ENCODE data around the gene NOP14.
"Not testable (repeated sequence)": the region's sequence is repeated elsewhere in the genome, so short reads cannot be mapped to it uniquely, and the experiment has no call there.

Gene NOP14

GRCh38 chr4:2963175-2963965 is at the start of gene NOP14, which contains the start of gene GRK4:
TSS of gene NOP14 (minus strand) at chr4:2963406. CDS start at chr4:2963319, 87 bp downstream.
TSS of gene GRK4 (plus strand) at chr4:2963571. CDS start at chr4:2964071, 500 bp downstream.
- DNase-seq: peak; percentile 96 to 99 (median 98)
- intact Hi-C loops (cut with DNase I): no loop called here

DNA sequence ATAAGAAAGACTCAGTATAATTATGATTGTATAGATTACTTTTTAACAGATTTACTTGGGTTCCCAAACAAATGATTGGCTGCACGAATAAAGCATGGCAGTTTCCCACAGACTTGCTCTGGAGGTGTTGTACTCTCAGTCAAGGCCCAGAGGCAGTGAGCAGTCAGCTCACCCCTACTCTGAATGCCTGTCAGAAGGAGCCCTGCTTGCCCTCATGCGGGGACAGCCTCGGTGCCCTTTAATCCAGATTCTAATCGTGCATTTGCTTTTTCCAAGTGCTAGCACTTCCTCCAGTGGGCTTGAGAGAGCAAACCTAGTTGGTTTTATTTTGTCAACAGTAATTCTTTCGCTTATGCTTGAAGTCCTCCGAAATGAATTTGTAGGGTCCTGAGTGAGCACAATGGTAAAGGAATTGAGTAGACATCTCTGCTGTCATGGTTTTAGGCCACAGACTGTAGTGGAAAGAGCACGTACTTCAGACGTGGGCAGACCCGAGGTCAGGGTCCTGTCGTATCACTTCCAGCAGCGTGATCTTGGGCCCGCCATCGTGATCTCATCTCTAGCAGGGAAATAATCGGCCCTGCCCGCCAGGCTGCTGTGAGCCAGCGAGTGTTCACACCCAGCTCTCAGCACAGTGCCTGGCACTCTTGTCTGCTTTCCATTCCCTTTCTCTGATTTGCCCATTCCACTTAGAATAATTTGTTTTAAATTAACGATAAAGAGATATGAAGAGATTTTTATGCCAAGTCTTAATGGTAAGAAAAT is 48.4 kb upstream of the NOP14 start:
- intact Hi-C loops (cut with DNase I): no loop called here

DNA sequence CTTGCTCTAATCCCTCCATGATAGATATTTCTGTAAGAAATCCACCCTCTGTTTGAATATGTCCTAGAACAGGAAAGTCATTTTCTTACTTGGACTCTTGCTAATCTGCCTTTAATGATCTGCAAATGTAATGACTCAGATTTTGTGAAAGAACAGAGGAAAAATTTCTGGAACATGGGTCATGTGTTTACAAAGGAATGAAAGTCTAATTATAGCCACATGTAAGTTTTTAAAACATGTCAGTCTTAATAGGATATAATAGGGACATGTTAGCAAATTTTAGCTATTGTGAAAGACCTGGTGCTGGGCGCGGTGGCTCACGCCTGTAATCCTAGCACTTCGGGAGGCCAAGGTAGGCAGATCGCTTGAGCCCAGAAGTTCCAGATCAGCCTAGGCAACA is 47.8 kb upstream of the NOP14 start:
- intact Hi-C loops (cut with DNase I): no loop called here
- peak in 1 of 42 donors; percentile 3 for DNase-seq

More for the DNA sequence above, 48.4 kb upstream of the NOP14 start:
- DNase-seq: peak in 1 of 42 donors; percentile 2

GRCh38 chr4:3010577-3010976 is 47.4 kb upstream of the NOP14 start:
- DNase-seq: peak in 1 of 42 donors; percentile 5
- intact Hi-C loops (cut with DNase I): no loop called here

DNA sequence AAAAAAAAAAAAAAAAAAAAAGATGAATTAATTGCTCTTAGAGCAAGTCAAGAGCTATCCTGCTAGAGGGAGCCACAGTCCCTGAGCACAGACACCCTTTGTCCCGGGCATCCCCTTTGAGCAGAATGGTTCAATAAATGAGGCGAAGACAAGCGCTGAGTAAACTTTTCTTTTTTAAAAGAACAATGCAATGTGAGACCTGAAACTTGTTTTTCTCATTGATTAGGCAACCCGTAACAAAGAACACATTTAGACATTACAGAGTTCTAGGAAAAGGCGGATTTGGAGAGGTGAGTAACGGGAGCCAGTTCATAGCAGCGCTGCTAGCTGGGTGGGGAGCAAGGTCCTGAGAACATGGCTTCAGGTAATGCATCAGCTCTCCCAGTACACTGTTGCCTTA is 46.2 kb upstream of the NOP14 start:
- intact Hi-C loops (cut with DNase I): no loop called here

GRCh38 chr4:3007724-3008123 is 44.5 kb upstream of the NOP14 start:
- intact Hi-C loops (cut with DNase I): no loop called here
- no peak for DNase-seq

More for the DNA sequence above, 46.2 kb upstream of the NOP14 start:
- peak in 25 of 42 donors; percentile 6 to 66 (median 26) for DNase-seq

GRCh38 chr4:2996415-2996814 is 33.2 kb upstream of the NOP14 start:
- DNase-seq: no peak
- intact Hi-C loops (cut with DNase I): no loop called here

GRCh38 chr4:2995546-2996265 is 32.5 kb upstream of the NOP14 start:
- no peak for DNase-seq
- intact Hi-C loops (cut with DNase I): no loop called here

DNA sequence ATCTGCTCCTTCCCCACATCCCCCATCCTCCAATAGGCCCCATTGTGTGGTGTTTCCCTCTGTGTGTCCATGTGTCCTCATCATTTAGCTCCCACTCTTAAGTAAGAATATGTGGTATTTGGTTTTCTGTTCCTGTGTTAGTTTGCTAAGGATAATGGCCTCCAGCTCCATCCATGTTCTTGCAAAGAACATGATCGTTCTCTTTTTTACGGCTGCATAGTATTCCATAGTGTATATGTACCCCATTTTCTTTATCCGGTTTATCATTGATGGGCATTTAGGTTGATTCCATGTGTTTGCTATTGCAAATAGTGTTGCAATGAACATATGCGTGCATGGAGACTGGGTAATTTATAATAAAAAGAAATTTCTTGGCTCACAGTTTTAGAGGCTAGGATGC is 31.7 kb upstream of the NOP14 start:
- DNase-seq: no peak
- intact Hi-C loops (cut with DNase I): no loop called here

GRCh38 chr4:2991243-2991642 is 28.0 kb upstream of the NOP14 start:
- intact Hi-C loops (cut with DNase I): no loop called here
- DNase-seq: no peak

- DNase-seq; intact Hi-C loops (cut with DNase I): not testable (repeated sequence)
These were observed 20.5 kb upstream of the NOP14 start for GRCh38 chr4:2983715-2984114.

DNA sequence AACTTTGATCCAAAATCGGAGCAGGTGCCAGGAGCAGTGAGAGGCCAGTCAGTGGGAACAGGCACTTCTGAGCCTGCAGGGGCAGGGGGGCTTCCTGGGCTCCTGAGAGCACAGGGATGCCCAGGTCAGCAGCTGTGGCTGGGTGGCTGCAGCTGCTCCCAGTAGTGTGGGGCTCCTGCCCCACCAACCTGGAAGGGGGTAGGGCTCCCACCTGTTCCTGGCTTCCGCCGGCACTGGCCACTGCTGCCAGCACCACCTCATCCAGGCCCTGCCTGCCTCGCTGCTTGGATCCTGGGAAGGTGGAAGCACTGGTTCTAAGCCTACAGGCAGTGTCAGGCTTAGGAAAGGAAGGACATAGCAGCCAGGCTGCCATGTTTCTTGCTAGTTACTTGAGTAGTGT is 18.8 kb upstream of the NOP14 start:
- intact Hi-C loops (cut with DNase I): no loop called here

DNA sequence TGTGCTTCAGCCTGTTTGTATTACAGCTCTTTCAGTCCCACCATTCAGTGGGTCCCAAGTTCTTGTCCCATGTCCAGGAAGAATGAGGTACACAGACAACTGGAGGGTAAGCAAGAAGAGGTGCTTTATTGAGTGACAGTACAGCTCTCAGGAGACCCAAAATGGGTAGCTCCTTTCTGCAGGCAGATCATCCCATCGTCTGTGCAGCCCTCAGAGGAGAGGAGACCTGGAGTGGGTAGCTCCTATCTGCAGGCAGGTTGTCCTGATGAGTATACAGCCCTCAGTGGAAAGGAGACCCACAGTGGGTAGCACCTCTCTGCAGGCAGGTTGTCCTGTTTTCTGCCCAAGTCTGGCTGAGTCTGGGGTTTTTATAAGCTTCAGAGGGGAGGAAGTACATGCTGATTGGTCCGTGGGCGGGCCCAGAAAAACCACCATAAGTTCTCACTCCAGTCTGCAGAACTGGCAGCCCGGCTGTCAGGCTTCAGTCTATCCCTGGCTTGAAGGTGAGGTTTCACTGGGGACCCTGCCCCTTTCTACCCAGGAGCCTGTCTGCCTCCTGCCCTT is 18.1 kb upstream of the NOP14 start:
- intact Hi-C loops (cut with DNase I): no loop called here
- DNase-seq: no peak

More for the DNA sequence above, 18.8 kb upstream of the NOP14 start:
- DNase-seq: no peak

DNA sequence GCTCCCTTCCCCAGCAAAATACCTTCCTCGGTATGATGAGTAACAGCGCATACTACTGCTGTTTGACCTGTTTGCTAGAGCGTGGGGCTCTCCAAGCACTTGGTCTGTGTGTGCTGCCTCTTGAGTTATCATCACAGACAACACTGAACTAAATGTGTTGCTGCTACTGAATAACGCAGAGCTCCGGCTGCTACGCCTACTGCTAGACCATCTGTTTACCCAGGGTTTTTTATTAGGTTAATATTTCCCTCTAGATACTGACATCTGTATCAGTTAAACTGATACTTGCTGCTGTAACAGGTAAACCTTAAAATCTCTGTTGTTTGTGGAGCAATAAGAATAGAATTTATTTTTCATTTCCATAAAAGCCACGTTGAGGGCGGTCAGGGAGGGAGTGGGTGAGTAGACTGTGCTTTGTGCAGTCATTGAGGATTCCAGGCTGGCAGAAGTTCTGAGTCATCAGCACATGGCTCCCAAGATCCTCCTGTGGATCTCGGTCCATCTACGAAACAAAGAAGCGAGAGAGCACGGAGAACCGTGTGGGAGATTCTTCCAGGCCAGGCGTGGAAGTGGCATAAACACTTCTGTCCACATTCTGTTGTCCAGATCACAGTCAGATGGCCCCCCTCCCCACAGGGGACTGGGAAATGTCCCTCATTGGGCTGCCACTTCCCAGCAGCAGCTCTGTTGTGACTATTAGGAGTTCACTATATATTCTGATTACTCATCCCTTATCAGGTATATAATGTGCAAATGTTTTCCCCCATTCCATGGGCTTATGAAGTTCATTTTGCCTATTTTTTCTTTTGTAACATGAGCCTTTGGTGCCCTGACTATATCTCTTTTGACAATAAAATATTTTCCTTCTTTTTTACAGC is 14.2 kb upstream of the NOP14 start:
- DNase-seq: peak in 32 of 42 donors; percentile 9 to 80 (median 44)
- intact Hi-C loops (cut with DNase I): no loop called here

- intact Hi-C loops (cut with DNase I): no loop called here
- DNase-seq: no peak
These were observed 8.1 kb upstream of the NOP14 start for GRCh38 chr4:2971275-2971674.

DNA sequence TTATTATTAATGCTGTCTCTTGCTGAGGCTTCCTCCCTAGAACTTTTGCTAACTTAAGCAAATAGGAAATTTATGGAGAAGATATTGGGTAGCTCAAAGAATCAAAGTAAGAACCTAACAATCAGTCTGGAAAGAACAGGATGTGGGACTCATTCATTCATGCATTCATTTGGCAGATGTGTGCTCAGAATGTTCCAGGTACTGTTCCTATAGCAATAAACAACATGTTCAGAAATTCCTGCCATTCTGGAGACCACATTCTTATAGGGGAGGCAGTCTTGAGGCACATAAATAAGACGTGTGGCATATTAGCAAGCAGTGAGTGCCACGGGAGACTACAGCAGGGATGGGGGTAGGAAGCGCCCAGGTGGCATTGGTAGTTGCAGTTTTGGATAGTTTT is 5.2 kb upstream of the NOP14 start:
- DNase-seq: no peak
- intact Hi-C loops (cut with DNase I): no loop called here

- intact Hi-C loops (cut with DNase I): no loop called here
- DNase-seq: no peak
These were observed 2.1 kb upstream of the NOP14 start for GRCh38 chr4:2965262-2965661.

GRCh38 chr4:2964706-2965258 is 1.6 kb upstream of the NOP14 start:
- intact Hi-C loops (cut with DNase I): no loop called here
- no peak for DNase-seq

All from head of caudate nucleus (tissue), 42 donors.